Right renal cortex interstitium (tissue), 3 donors: ENCODE data around the gene LMBR1L. TPM values are rescaled to one million over a fixed set of nuclear protein-coding genes. Genes with fewer than 3 reads are reported as not detected.

Source experiments
- DNase-seq, 3 donors: peaks; one replicate each; pipeline ENCODE4 v3.0.0-alpha.2; 2013; ENCODE audit warnings: low read depth in 3 of 3, low spot score in 2 of 3
- polyA plus RNA-seq, 3 donors: library from polyadenylated mRNA; unstranded; fragments of 120-200 nt; gene quantifications; one replicate each; pipeline ENCODE4 v1.2.1, GENCODE V29; 2013; ENCODE audit not compliant: insufficient read length in 3 of 3

The LMBR1L gene
- polyA plus RNA-seq, 3 donors, result 49.5 to 69.1 (median 57.0) TPM

DNA sequence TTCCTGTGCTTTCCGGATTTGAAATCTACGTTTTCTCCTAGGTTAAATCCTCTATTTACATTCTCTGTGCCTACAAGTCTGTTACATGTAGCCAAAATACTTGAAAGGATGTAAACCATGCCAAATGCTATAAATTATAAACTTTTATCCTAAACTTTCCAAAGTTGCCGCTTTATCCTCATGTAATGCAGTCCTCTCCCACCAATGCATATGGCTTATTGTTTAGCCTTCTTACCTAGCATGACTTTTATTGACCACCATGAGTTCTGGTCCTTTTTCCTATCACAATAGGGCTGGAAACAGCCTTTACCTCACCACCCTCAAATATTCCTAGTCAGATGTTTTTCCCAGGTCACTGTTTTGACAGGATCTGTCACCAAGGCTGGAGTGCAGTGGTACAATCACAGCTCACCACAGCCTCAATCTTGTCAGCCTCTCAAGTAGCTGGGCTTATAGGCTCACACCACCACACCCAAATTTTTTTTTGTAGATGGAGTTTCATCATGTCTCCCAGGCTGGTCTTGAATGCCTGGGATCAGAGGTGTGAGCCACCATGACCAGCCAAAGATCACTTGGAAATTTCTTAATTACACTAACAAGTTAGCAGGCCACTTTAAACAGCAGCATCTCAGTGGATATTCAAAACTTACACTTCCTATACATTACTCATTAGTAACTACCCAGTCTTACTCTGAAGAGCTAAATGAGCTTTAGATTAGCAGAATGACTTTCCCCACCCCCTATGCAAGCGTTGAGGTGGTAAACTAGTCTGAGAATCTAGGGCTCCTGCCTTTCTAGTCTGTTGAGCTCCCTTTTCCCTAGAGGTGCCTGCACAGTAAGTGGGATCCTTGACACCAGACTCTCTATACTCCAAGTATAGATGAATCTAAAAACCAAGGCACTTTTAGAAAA lies 16.5 kb upstream of the LMBR1L start:
- no peak for DNase-seq

- no peak for DNase-seq
Observed at GRCh38 chr12:49121047-49121696, 10.5 kb upstream of the LMBR1L start.

DNA sequence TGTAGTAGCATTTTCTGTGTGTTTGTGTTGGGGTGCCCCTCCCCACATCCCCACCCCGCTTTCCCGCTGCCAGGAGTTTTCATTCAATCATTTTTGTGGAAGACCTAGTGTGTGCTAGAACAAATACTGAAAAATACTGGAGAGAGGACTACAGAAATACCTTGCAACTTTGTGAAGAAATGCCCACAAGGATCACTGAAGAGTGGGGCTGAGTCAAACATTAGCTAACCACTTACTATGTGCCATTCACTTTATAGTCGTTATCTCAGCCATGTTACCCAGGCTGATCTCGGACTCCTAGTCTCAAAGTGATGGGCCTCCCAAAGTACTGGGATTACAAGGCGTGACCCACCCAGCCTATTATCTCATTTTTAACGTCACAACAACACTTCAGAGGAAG lies 559 bp upstream of the LMBR1L start:
- no peak for DNase-seq

GRCh38 chr12:49109641-49110463 lies 795 bp downstream of the LMBR1L start:
- no peak for DNase-seq

DNA sequence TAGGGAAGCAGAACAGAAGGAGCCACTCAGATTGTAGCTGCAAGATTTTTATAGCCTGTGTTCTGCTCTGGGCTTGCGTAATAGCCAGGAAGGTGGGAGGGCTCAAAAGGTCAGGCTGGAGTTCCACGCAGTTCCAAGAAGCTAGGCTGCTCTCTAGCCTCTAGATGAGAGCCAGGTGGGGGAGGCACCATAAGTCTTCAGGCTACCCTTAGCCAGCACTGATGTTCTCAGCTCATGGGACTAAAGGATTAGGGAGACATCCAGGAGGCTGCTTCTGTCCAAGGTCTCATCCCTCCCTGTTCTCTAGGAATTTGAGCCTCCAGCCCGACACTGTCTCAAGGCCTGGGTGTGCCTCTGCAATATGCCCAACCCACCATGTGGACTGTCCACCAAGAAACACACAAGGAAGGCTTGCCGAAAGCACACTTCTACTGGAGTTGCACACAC lies 1.7 kb downstream of the LMBR1L start:
- DNase-seq, result no peak

DNA sequence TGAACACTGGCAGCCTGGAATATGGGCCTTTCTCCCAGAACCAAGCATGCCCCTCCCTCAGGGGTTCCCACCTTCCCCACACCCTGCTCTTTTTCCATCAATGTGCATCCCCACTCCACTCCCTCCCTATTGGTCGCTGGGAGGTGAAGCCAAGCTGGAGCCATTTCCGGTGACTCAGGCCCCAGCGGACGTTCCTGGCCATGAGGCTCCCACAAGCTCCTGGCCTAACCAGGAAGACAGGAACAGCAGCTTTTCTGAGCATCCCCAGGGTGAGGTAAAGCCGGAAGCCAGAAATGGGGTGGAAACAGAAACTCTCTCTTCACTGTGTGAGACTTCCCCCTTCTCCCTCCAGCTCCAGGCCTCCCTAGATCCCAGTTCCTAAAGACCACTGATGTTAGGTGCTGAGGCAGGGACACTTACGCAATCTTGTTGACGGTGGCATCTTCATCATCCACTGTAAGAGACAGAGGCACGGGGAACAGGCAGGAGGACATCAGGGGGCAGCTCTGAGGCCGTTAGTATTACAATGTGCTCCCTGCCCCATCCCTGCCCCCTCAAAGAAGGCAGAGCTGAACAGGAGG lies 5.1 kb downstream of the LMBR1L start:
- no peak for DNase-seq

GRCh38 chr12:49104822-49105221 lies 5.8 kb downstream of the LMBR1L start:
- DNase-seq, result no peak

GRCh38 chr12:49100380-49100779 lies 10.3 kb downstream of the LMBR1L start:
- no peak for DNase-seq

GRCh38 chr12:49098703-49099102 lies 11.9 kb downstream of the LMBR1L start:
- DNase-seq, result no peak

GRCh38 chr12:49098035-49098451 lies 12.6 kb downstream of the LMBR1L start:
- DNase-seq, result no peak

DNA sequence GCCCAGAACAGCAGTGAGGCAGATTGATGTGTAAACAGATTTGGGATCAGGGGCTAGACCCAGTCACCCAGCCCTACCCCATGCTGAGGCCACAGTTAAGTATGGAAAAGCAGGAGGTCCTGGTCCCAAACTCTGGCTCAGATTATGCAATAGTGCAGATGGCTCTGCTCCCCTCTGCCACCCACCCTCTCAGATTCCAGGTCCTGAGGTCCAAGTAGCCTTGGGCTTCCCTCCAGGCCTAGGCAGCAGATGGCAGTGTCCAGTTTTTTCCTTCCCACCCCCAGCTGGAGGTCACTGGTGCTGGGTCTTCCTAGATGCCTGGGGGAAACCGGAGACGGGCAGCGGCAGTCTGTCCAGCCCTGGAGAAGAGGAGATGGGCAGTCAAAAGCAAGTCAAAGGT lies 13.3 kb downstream of the LMBR1L start:
- DNase-seq, result no peak

DNA sequence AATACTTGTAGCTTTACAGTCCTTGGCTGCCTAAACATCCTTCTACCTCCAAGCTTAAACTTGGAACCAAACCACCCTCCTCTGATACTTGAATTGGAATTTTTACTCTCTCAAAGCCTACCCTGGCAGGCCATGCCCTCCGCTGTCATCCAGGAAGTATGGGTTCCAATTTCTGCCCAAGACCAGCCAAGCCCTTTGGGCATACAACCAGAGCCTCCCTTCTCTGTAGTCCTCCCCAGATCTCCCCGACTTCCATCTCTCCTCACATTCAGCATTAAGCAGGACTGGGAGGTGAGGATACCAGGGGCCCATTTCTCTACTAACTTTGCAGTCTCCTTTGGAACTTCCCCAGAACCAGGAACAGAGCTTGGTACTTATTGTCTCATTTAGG lies 15.7 kb downstream of the LMBR1L start:
- no peak for DNase-seq

DNA sequence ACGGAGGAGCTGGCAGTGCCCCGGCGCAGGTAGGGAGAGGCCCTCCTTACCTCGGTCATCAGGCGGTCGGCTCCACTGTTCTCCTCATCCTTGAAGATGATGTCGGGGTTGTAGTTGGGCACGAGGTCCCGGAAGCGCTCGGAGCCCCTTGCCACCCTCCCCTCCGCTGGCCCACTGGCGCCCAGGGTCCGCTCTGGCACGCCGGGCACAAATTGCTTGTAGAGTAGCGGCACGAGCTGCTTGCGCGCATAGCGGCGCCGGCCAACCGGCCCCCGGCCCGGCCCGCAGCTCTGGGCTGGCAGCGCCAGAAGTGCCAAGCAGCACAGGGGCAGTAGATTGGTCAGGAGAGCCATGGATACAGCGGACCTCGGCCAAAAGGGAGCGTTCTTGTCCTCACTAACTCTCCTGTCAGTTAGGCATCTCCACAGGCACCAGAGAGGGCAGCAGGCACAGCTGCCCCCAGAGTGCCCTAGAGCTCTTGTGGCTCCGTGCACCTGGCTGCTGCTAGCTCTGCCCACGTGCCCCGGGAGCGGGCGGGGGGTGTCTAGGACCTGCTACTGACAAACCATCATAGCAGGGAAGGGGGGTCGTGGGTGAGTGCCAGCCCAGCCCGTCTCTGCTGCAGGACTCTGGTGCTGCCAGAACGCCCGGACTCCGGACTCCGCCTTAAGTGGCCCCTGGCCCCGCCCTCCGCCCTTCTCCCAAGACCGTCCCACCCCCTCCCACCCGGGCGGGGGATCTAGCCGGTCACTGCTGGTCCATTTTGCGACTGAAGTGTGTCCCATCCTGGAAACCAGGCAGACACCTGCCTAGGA lies 16.3 kb downstream of the LMBR1L start, which contains the start of gene DHH:
TSS of gene DHH (minus strand) at position 642 of the 815 bp plus-strand sequence. CDS start at position 353, 289 bp downstream.
- DNase-seq, result no peak

DNA sequence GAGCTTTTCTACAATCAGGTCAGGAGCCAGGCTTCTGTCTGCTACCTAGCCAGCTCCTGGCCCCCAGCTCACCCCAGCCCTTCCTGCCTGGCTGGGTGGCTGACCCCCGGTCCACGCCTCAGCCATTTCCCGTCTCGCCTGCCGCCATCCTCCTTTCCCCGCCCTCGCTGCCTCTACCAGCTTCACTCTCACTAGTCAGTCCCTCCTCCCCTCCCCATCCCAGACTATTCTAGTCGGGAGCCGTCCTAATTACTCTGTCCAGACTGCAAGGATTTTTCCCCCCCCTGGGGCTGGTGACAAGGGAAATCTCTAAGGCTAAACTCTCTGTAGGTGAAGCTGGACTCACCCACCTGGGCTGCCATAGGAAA lies 16.9 kb downstream of the LMBR1L start:
- no peak for DNase-seq

DNA sequence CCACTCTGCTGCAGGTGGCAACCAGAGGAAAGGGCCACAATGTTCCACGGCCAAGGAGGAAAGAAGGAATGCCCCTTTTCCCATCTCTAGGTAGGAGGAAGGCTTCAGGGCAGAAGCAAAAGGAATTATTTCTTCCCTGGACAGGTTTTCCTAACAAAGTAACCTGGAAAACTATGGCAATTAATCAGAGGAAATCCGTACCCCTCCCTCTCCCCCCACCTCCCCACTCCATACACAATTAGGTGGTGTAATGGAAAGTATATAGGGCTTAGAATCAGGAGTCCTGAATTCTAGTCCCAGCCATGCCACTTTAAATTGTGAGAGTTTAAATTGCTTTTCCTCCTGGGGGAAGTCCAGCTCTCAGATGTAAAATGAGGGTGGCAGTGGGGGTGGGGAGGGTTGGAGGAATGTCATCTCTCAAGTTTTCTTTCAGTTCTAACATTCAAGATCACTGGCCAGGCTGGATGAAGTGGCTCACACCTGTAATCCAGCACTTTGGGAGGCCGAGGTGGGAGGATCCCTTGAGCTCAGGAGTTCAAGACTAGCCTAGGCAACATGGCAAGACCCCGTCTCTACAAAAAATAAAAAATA lies 17.7 kb downstream of the LMBR1L start:
- DNase-seq, result no peak

GRCh38 chr12:49092086-49092815 lies 18.4 kb downstream of the LMBR1L start:
- DNase-seq, result no peak

DNA sequence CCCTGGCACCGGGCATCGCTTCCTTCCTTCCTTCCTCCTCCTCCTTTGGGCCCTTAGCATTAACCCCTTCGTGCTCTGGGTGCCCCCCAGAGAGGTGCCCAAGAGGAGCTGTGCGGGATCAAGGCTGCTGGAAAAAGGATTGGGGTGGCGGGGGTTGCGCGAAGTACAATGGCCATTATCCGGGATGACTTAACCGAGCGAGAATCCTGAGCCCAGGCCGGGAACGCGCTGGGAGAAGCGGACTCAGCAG lies 18.9 kb downstream of the LMBR1L start:
- DNase-seq, result no peak

DNA sequence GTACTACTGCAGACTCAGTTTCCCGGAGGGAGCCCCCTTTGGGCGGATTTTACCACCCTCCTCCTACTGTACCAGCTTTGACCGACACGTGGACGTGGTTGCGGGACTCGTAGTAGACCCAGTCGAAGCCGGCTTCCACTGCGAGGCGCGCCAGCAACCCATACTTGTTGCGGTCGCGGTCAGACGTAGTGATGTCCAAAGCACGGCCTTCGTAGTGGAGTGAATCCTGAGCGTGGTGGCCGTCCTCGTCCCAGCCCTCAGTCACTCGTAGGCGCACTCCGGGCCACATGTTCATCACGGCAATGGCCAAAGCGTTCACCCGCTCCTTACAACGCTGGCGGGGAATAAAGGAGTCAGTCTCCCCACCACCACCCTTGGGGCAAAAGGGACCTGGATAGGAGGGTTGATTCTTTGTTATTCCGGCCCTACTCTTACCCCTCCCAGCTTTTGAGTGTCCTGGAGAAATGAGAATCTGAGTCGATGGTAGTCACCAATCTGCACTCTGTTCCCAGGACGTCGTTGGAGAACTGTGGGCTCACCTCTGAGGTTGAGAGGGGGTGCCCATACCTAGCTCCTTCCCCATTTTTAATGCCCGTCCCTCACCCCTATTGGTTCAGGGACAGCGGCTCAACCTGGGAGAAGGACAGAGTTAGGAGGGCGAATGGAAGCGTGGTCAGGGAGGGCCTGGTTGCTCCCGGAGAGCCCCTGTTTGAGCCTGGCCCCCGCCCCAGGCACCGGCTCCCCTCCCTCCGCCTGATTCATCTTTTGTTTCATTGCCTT lies 19.4 kb downstream of the LMBR1L start:
- DNase-seq, result no peak
